ENCODE data around the gene RGS19. TPM values are rescaled to one million over a fixed set of nuclear protein-coding genes. Genes with fewer than 3 reads are reported as not detected.

RGS19 gene
- total and polyA plus RNA-seq, 2 experiments from 2014 or later: 9.0 to 12.3 TPM

DNA sequence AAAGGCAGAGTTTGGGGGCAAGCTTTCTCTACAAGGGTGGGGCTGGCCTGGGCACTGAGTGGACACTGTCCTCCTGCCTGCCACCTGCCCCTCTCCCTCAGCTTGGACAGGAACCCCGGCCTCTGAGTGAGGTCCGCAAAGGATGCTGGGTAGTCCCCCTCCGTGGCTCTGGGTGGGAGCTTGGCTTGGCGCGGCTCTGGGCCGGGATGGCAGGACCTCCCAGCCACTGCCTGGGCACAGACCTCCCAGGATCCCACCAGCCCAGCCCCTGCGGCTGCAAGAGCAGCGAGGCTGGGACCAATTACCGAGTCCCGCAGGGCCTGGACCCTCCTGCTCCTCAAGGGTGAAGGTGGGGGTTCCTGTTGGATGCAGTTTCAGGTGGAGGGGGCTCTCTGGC is 27.0 kb downstream of the RGS19 start:
- TF ChIP-seq, protein P1, sequence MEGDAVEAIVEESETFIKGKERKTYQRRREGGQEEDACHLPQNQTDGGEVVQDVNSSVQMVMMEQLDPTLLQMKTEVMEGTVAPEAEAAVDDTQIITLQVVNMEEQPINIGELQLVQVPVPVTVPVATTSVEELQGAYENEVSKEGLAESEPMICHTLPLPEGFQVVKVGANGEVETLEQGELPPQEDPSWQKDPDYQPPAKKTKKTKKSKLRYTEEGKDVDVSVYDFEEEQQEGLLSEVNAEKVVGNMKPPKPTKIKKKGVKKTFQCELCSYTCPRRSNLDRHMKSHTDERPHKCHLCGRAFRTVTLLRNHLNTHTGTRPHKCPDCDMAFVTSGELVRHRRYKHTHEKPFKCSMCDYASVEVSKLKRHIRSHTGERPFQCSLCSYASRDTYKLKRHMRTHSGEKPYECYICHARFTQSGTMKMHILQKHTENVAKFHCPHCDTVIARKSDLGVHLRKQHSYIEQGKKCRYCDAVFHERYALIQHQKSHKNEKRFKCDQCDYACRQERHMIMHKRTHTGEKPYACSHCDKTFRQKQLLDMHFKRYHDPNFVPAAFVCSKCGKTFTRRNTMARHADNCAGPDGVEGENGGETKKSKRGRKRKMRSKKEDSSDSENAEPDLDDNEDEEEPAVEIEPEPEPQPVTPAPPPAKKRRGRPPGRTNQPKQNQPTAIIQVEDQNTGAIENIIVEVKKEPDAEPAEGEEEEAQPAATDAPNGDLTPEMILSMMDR (IDR thresholded peaks at IDR 0.05; ENCODE audit: low read depth, low read length): no peak
- no peaks in the 10 kb centered on the region for H3K36me3 ChIP-seq
- no peak for DNase-seq (ENCODE audit: low read depth in 1 of 2, low spot score in 1 of 2)
- no peak overlapping the region for H3K4me3 ChIP-seq
- peaks cover 41% of the 10 kb centered on the region for H3K27me3 ChIP-seq
- H3K27ac ChIP-seq: no peak overlapping the region
- H3K9me3 ChIP-seq (ENCODE audit: low read depth): no peaks in the 10 kb centered on the region
- H3K4me1 ChIP-seq (ENCODE audit: low read depth): peaks cover 5% of the 10 kb centered on the region

DNA sequence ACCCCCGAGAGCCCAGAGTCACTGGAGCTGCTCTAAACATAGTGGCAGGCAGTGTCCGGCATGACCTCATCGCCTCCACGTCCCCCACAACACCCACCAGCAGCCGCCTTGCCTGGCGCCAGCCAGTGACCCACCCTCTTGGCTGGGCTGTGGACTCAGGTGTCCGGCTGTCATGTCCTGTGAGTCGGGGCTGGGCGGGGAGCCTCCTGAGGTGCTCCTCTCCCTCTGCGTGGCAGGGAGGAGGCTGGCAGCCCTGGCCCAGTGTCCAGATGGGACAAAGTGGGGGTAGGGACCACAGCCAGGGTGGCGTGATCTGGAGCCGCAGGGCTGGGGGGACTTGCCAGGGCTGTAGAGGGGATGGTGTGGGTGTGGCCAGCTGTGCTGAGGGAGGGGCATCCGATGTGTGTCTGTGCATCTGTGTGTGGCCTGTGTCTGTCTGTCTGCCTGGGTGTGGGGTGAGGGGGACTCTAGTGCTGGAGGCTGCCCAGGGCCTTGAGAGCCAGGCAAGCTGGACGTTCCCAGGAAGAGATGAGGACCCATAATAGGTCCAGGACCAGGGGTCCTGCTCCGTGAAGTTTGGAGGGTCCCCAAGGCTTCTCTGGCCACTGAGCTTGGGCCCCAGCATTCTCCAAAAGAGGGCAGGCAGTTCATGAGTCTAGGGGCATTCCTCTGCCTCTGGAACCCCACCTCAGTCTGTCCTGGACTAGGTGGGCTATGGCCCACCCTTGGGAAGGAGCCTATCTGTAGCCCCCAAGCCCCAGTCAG is 27.6 kb downstream of the RGS19 start:
- Histone ChIP-seq H3K36me3 (no peaks in the 10 kb centered on the region), H3K4me3 (no peak overlapping the region), H3K27me3 (peaks cover 47% of the 10 kb centered on the region), H3K9me3 (ENCODE audit: low read depth) (no peaks in the 10 kb centered on the region), H3K27ac (no peak overlapping the region), H3K4me1 (ENCODE audit: low read depth) (peaks cover 5% of the 10 kb centered on the region)
- DNase-seq (ENCODE audit: low read depth in 1 of 2, low spot score in 1 of 2): no peak
- TF ChIP-seq, protein P1 (IDR thresholded peaks at IDR 0.05; ENCODE audit: low read depth, low read length): no peak

DNA sequence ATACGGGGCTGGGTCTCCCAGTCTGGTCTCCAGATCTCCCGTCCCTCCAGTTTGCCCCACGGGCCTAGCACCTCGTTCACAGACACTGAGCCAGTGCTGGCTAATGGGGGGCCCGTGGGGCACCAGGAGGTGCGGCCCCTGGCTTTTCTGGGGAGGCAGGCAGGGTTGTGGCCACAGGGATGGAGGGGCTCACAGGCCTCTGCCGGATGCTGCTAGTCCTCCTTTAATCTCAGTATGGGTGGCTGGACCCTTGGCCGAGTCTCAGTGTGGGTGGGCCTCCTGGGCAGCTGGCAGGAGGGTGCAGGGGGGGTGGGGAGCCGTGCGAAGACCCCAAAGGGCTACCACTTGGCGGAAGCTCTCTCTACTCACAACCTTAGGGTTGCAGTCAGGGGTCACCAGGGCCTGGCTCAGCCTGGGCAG is 28.3 kb downstream of the RGS19 start:
- no peak overlapping the region for H3K27ac ChIP-seq
- TF ChIP-seq, protein P1 (IDR thresholded peaks at IDR 0.05; ENCODE audit: low read depth, low read length): no peak
- no peaks in the 10 kb centered on the region for H3K9me3 ChIP-seq (ENCODE audit: low read depth)
- peaks cover 5% of the 10 kb centered on the region for H3K4me1 ChIP-seq (ENCODE audit: low read depth)
- no peak for DNase-seq (ENCODE audit: low read depth in 1 of 2, low spot score in 1 of 2)
- H3K36me3 ChIP-seq: no peaks in the 10 kb centered on the region
- H3K4me3 ChIP-seq: no peak overlapping the region
- H3K27me3 ChIP-seq: peaks cover 54% of the 10 kb centered on the region

DNA sequence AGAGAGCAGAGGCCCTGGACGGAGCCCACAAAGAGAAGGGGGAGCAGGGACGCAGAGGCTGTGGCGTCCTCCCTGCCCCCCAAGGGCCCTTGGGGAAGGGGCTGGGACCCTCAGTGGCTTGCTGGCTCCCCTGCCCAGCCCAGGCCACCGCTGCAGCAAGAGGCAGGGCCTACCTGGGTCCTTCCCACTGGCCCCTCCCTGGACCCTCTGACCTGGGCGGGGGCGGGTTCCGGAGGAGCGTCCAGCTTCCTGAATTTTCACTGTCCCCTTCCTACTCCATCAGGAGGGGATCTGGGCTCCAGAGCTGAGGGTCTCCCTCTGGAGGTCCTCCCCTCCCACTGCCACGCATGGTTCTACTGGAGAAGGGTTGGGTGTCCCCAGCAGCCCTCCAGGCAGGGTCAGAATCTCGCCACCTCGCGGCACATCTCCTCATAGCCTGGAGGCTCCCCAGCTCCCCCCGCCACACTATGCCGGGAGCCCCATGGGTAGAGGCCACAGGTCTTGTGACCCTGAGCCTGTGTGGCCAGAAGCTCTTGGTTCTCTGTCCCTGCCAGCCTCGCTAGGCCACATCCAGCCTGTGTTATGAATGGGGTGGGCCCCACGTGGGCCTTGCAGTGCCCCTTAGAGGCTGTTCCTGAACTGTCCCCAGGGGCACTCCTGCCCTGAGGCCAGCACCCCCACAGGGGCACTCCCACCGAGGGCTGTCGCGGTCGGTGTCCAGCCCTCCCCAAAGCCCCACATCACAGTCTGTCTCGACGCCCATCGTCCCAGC is 28.9 kb downstream of the RGS19 start:
- Histone ChIP-seq H3K4me1 (ENCODE audit: low read depth) (peaks cover 5% of the 10 kb centered on the region), H3K36me3 (no peaks in the 10 kb centered on the region), H3K9me3 (ENCODE audit: low read depth) (no peaks in the 10 kb centered on the region), H3K27me3 (peaks cover 60% of the 10 kb centered on the region), H3K4me3 (no peak overlapping the region), H3K27ac (no peak overlapping the region)
- TF ChIP-seq, protein P1 (IDR thresholded peaks at IDR 0.05; ENCODE audit: low read depth, low read length): no peak
- no peak for DNase-seq (ENCODE audit: low read depth in 1 of 2, low spot score in 1 of 2)

DNA sequence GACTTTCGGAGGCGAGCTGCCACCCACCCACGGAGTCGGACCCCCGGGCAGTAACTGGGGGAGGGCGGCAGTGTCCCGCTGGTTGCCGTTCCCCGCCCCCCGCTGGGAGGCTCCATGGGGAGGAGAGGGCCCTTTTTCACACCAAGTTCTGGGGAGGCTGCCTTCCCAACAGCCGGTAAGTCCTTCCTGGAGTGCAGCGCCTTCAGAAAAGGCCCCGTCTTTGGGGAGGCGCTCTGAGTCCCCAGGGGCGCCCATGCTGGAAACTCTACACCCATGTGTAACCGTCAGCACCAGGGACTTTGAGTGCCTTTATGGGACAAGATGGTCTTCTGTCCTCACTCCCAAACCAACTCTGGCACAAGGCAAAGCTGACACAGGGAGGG is 29.4 kb downstream of the RGS19 start:
- Histone ChIP-seq H3K27me3 (peaks cover 66% of the 10 kb centered on the region), H3K4me3 (peak overlapping the region; percentile 20), H3K27ac (no peak overlapping the region), H3K9me3 (ENCODE audit: low read depth) (no peaks in the 10 kb centered on the region), H3K4me1 (ENCODE audit: low read depth) (peaks cover 5% of the 10 kb centered on the region), H3K36me3 (no peaks in the 10 kb centered on the region)
- TF ChIP-seq, protein P1 (IDR thresholded peaks at IDR 0.05; ENCODE audit: low read depth, low read length): no peak
- peak in 1 of 2 donors; percentile 45 for DNase-seq (ENCODE audit: low read depth in 1 of 2, low spot score in 1 of 2)
